HG03108 (cell line): Measurements from ENCODE around the gene ASNS.
"Not testable (repeated sequence)": the region's sequence is repeated elsewhere in the genome, so short reads cannot be mapped to it uniquely, and the experiment has no call there.

ENCODE experiments used
- ATAC-seq: cut with Tn5 transposase; IDR thresholded peaks from one replicate; pipeline ENCODE4 v1.9.1; 2021; ENCODE audit warnings: moderate library complexity; ENCODE audit not compliant: unreplicated experiment

The ASNS gene

GRCh38 chr7:97872025-97872669 is at the start of gene ASNS:
Gene ASNS, minus strand, starts transcription at chr7:97872408. Its CDS starts 3,252 bp downstream, at chr7:97869156.
- peak; percentile 99 for ATAC-seq

- not testable (repeated sequence) for ATAC-seq
Observed at GRCh38 chr7:97921254-97921653, 49.0 kb upstream of the ASNS start.

GRCh38 chr7:97915267-97915666 is 43.1 kb upstream of the ASNS start:
- ATAC-seq = not testable (repeated sequence)

- ATAC-seq = not testable (repeated sequence)
Observed at GRCh38 chr7:97912294-97912693, 40.1 kb upstream of the ASNS start.

GRCh38 chr7:97896893-97897292 is 24.7 kb upstream of the ASNS start:
- not testable (repeated sequence) for ATAC-seq

GRCh38 chr7:97891721-97892120 is 19.5 kb upstream of the ASNS start:
- not testable (repeated sequence) for ATAC-seq

- not testable (repeated sequence) for ATAC-seq
Observed at GRCh38 chr7:97879527-97879926, 7.3 kb upstream of the ASNS start.

- ATAC-seq = not testable (repeated sequence)
Observed at GRCh38 chr7:97874894-97875293, 2.7 kb upstream of the ASNS start.

GRCh38 chr7:97873606-97874005 is 1.4 kb upstream of the ASNS start:
- ATAC-seq = no peak

GRCh38 chr7:97871659-97872024 is 566 bp downstream of the ASNS start:
- no peak for ATAC-seq

- no peak for ATAC-seq
Observed at GRCh38 chr7:97868788-97869187, 3.4 kb downstream of the ASNS start.

- no peak for ATAC-seq
Observed at GRCh38 chr7:97868314-97868713, 3.9 kb downstream of the ASNS start.

- ATAC-seq = no peak
Observed at GRCh38 chr7:97865104-97865503, 7.1 kb downstream of the ASNS start.

GRCh38 chr7:97859606-97860204 is 12.5 kb downstream of the ASNS start:
- ATAC-seq = no peak

GRCh38 chr7:97858221-97858620 is 14.0 kb downstream of the ASNS start:
- ATAC-seq = no peak

- no peak for ATAC-seq
Observed at GRCh38 chr7:97857544-97857943, 14.7 kb downstream of the ASNS start.

GRCh38 chr7:97851683-97852082 is 20.5 kb downstream of the ASNS start:
- ATAC-seq = no peak

- ATAC-seq = not testable (repeated sequence)
Observed at GRCh38 chr7:97850262-97851031, 21.8 kb downstream of the ASNS start.

- ATAC-seq = no peak
Observed at GRCh38 chr7:97847791-97848190, 24.4 kb downstream of the ASNS start.

GRCh38 chr7:97846945-97847344 is 25.3 kb downstream of the ASNS start:
- no peak for ATAC-seq

GRCh38 chr7:97845622-97846203 is 26.5 kb downstream of the ASNS start:
- ATAC-seq = no peak

- no peak for ATAC-seq
Observed at GRCh38 chr7:97844036-97844435, 28.2 kb downstream of the ASNS start.
